ENCODE measurements around the gene DGCR2.

DGCR2 gene

DNA sequence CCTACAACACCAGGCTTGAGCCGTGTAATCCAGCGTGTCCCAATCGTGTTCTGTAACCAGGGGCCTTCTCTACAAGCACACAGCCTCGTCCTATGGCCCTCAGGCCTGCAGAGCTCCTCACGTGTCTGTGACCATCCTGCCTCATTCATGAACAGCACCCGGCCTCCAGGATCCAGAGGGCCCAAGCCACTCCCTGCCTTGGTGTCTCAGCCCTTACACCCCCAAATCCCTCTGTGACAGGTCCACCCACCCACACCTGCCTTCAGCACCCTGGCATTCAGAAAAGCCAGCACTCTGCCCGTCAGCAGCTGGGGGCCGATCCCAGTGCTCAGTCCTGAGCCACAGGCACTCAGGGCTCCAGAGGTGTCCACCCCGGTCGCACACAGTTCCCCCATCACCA, 14.7 kb upstream of the DGCR2 start:
- in situ Hi-C loops (cut with HindIII; ENCODE audit: low sequenced_read_pairs): no loop called here
- no peak for DNase-seq (ENCODE audit: low read depth)
- H3K4me3 ChIP-seq (ENCODE audit: low read depth, low read length): no peak overlapping the region
- TF ChIP-seq, protein P1, sequence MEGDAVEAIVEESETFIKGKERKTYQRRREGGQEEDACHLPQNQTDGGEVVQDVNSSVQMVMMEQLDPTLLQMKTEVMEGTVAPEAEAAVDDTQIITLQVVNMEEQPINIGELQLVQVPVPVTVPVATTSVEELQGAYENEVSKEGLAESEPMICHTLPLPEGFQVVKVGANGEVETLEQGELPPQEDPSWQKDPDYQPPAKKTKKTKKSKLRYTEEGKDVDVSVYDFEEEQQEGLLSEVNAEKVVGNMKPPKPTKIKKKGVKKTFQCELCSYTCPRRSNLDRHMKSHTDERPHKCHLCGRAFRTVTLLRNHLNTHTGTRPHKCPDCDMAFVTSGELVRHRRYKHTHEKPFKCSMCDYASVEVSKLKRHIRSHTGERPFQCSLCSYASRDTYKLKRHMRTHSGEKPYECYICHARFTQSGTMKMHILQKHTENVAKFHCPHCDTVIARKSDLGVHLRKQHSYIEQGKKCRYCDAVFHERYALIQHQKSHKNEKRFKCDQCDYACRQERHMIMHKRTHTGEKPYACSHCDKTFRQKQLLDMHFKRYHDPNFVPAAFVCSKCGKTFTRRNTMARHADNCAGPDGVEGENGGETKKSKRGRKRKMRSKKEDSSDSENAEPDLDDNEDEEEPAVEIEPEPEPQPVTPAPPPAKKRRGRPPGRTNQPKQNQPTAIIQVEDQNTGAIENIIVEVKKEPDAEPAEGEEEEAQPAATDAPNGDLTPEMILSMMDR (IDR thresholded peaks at IDR 0.05; ENCODE audit: low read depth, low read length, missing control alignments): no peak

DNA sequence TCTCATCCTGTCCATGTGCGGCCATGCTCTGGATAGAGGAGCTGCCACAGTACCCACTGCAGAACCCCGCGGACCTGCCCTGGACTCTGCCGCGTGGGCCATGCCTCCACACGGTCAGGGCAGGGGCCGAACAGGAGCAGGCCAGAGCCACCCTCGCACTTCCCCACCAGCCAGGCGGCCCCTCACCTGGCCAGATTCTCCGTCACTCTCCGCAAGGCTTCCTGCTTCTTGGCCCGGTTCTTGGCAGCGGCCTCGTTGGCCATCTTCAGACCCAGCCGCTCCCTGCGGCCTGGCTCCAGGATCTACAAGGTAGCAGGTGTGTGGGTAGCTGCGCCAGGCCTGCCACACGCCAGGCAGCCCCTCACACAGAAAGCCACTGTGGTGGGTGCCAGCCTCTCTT, 12.7 kb upstream of the DGCR2 start:
- no peak overlapping the region for H3K4me3 ChIP-seq (ENCODE audit: low read depth, low read length)
- in situ Hi-C loops (cut with HindIII; ENCODE audit: low sequenced_read_pairs): no loop called here
- DNase-seq (ENCODE audit: low read depth): no peak
- TF ChIP-seq, protein P1 (IDR thresholded peaks at IDR 0.05; ENCODE audit: low read depth, low read length, missing control alignments): no peak

DNA sequence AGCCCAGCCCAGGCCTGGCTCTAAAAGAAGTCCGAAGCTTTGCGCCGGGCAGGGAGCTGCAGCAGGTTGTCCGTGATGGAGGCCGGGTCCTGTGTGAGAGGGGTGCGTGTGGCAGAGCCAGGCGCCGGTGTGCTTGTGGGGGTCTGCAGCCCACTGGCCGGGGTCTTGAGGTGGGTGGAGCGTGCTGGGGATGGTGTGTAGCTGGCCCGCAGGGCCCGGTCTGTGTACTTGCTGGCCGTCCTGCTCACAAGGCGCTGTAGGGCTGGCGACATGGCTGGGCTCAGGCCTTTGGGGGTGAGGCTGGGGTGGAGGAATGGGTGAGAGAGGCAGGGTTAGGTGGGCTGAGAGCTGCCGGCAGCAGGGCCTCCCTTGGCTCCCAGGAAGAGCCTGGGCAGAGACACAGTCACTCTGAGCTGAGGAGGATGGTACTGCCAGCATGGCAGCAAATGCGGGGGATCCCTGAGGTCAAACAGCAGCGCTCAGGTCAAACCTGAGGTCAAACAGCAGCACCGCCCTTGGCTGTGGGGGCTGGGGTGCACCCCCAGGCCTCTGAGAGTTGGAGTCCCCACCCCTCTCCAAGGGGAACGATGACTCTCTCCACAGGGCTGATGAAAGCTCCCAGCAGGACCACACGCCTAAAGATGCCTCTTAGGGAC, 12.1 kb upstream of the DGCR2 start:
- TF ChIP-seq, protein P1 (IDR thresholded peaks at IDR 0.05; ENCODE audit: low read depth, low read length, missing control alignments): no peak
- in situ Hi-C loops (cut with HindIII; ENCODE audit: low sequenced_read_pairs): no loop called here

DNA sequence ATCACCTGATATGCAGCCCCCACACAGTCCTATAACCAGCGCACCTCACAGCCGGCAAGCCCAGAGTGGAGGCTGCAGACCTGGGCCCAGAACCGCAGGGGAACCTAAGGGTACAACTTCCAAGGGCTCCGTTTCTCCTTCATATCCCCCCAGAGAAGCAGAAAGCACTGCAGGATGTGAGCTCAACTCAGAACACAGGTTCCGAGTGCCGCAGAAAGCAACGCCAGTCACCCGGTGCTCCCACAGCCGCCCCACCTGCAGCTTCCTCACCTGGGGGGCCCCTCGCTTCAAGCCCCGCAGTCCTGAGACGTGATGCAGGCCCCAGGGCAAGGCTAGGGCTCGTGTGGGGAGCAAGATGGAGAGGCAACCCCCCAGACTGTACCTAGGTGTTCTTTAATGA, 11.3 kb upstream of the DGCR2 start:
- TF ChIP-seq, protein P1 (IDR thresholded peaks at IDR 0.05; ENCODE audit: low read depth, low read length, missing control alignments): no peak
- H3K4me3 ChIP-seq (ENCODE audit: low read depth, low read length): no peak overlapping the region
- in situ Hi-C loops (cut with HindIII; ENCODE audit: low sequenced_read_pairs): no loop called here

More for the DNA sequence above, 12.1 kb upstream of the DGCR2 start:
- H3K4me3 ChIP-seq (ENCODE audit: low read depth, low read length): no peak overlapping the region
- DNase-seq (ENCODE audit: low read depth): no peak

GRCh38 chr22:19132693-19133400, 10.6 kb upstream of the DGCR2 start:
- in situ Hi-C loops (cut with HindIII; ENCODE audit: low sequenced_read_pairs): no loop called here
- DNase-seq (ENCODE audit: low read depth): no peak
- TF ChIP-seq, protein P1 (IDR thresholded peaks at IDR 0.05; ENCODE audit: low read depth, low read length, missing control alignments): no peak
- no peak overlapping the region for H3K4me3 ChIP-seq (ENCODE audit: low read depth, low read length)

More for the DNA sequence above, 11.3 kb upstream of the DGCR2 start:
- no peak for DNase-seq (ENCODE audit: low read depth)

DNA sequence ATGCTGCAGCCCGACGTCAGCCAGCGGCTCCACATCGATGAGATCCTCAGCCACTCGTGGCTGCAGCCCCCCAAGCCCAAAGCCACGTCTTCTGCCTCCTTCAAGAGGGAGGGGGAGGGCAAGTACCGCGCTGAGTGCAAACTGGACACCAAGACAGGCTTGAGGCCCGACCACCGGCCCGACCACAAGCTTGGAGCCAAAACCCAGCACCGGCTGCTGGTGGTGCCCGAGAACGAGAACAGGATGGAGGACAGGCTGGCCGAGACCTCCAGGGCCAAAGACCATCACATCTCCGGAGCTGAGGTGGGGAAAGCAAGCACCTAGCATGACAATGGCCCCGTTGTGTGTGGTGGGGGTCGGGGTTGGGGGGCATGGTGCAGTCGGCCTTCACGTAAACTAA, 9.9 kb upstream of the DGCR2 start:
- H3K4me3 ChIP-seq (ENCODE audit: low read depth, low read length): no peak overlapping the region
- in situ Hi-C loops (cut with HindIII; ENCODE audit: low sequenced_read_pairs): no loop called here
- no peak for DNase-seq (ENCODE audit: low read depth)
- TF ChIP-seq, protein P1 (IDR thresholded peaks at IDR 0.05; ENCODE audit: low read depth, low read length, missing control alignments): no peak

All from astrocyte of the cerebellum (primary cell).